Activated naive CD4-positive, alpha-beta T cell (primary cell): Measurements from ENCODE around the gene C1QTNF9.
"Not testable (repeated sequence)": the region's sequence is repeated elsewhere in the genome, so short reads cannot be mapped to it uniquely, and the experiment has no call there.

Experiments
- DNase-seq, 4 experiments: peaks; one replicate each; lab custom pipeline; 2025; lab: John Stamatoyannopoulos, UW

C1QTNF9 gene

GRCh38 chr13:24282256-24282655 lies 27.1 kb upstream of the C1QTNF9 start:
- no peak for DNase-seq

GRCh38 chr13:24284889-24285565 lies 24.4 kb upstream of the C1QTNF9 start:
- no peak for DNase-seq

- no peak for DNase-seq
Observed at GRCh38 chr13:24286624-24287023, 22.8 kb upstream of the C1QTNF9 start.

GRCh38 chr13:24287748-24288287 lies 21.6 kb upstream of the C1QTNF9 start:
- no peak for DNase-seq

GRCh38 chr13:24288870-24289269 lies 20.5 kb upstream of the C1QTNF9 start:
- DNase-seq = no peak

- no peak for DNase-seq
Observed at GRCh38 chr13:24290280-24290932, 19.0 kb upstream of the C1QTNF9 start.

GRCh38 chr13:24292481-24292880 lies 16.9 kb upstream of the C1QTNF9 start:
- no peak for DNase-seq

- DNase-seq = no peak
Observed at GRCh38 chr13:24293746-24294145, 15.6 kb upstream of the C1QTNF9 start.

GRCh38 chr13:24299488-24300114 lies 9.8 kb upstream of the C1QTNF9 start:
- DNase-seq = no peak

- DNase-seq = no peak
Observed at GRCh38 chr13:24301434-24301833, 7.9 kb upstream of the C1QTNF9 start.

- no peak for DNase-seq
Observed at GRCh38 chr13:24301911-24302310, 7.5 kb upstream of the C1QTNF9 start.

- no peak for DNase-seq
Observed at GRCh38 chr13:24304620-24305019, 4.8 kb upstream of the C1QTNF9 start.

- no peak for DNase-seq
Observed at GRCh38 chr13:24306632-24307031, 2.7 kb upstream of the C1QTNF9 start.

- no peak for DNase-seq
Observed at GRCh38 chr13:24307211-24308067, 1.9 kb upstream of the C1QTNF9 start.

- DNase-seq = no peak
Observed at GRCh38 chr13:24308068-24308445, 1.3 kb upstream of the C1QTNF9 start.

- DNase-seq = no peak
Observed at GRCh38 chr13:24308488-24309020, 826 bp upstream of the C1QTNF9 start.

- no peak for DNase-seq
Observed at GRCh38 chr13:24313439-24313838, 4.1 kb downstream of the C1QTNF9 start.

- DNase-seq = not testable (repeated sequence)
Observed at GRCh38 chr13:24317835-24318234, 8.5 kb downstream of the C1QTNF9 start.

GRCh38 chr13:24318878-24319277 lies 9.5 kb downstream of the C1QTNF9 start:
- DNase-seq = not testable (repeated sequence)

GRCh38 chr13:24319641-24320040 lies 10.3 kb downstream of the C1QTNF9 start:
- DNase-seq = not testable (repeated sequence)

GRCh38 chr13:24321416-24321815 lies 12.0 kb downstream of the C1QTNF9 start:
- not testable (repeated sequence) for DNase-seq

- not testable (repeated sequence) for DNase-seq
Observed at GRCh38 chr13:24322470-24322869, 13.1 kb downstream of the C1QTNF9 start.
